Fibroblast of gingiva (primary cell): ENCODE results near the gene B9D2.
A peak's percentile ranks its signal among the peaks of the same experiment; 100 is the strongest.
"Not testable (repeated sequence)": the region's sequence is repeated elsewhere in the genome, so short reads cannot be mapped to it uniquely, and the experiment has no call there.

Experiments used
- DNase-seq: peaks from one replicate; pipeline ENCODE4 v3.0.0-alpha.2; 2011; ENCODE audit warnings: low read depth

The B9D2 gene

DNA sequence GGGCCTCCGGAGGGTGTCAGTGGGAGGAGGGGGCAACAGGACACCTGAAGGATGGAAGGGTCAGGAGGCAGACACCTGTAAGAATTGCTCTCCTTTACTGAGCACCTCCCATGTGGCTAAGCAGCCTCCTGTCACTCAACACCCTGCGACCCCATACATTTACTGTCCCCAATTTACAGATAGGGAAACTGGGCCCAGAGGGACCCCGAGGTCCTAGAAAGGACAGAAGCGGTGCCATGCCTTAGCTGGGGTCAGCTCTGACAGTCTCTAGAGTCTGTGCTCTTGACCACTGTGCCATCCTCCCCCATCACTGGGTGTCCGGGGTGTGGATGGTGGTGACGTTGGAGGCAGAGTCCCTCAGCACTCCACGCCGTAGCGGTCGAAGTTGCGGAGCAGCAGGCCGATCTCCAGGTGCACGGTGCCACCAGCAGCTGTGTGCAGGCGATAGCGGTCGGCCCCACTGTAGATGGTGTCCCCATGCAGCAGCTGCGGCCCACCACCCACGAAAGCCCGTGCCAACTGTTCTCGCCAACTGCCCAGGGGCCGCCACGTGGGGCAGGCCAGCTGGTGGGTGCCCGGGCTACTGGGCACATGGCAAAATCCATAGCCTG is 9.5 kb downstream of the B9D2 start:
- DNase-seq, result no peak

DNA sequence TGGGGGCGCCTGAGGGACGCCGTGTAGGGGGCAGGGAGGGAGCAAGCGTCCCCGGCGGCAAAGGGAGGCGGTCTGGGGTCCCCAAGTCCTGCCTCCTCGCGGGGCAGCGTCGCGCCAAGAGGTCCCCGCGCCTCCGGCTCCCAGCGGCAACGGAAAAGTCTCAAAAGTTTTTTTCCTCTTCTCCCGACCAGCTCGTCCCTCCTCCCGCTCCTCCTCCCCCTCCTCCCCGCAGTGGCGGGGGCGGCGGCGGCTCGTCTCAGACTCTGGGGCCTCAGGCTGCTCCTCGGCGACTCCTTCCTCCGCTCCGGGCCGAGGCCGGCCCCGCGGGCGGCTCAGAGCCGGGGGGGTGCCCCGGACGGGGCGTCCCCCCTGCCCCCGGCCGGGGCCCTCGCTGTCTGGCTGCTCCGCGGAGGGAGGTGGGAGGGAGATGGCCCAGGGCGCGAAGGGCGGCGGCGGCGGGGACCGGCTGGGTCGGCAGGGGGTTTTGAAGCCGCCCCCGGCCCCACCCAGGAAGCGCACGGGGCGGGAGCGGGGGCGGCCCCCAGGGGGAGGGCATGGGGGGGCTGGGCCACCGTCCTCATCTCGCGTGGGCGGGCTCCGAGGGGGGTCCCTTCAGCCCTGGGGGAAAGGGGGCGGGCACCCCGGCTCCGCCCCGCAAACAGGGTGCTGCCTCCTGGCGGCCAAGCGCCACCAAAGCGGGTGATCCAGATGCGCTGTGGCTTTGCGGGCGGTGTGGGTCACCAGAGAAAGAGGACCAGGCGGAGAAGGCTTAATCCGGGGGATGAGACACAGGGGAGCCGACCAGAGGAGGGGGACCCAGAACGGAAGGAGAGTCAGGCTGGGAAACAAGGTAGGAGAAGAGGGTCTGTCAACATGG is 10.2 kb downstream of the B9D2 start, which contains the start of gene TGFB1:
Gene TGFB1, minus strand, starts transcription at position 457 of the 877 bp plus-strand sequence. CDS start 878 bp downstream, outside the sequence.
- peak; percentile 93 for DNase-seq

DNA sequence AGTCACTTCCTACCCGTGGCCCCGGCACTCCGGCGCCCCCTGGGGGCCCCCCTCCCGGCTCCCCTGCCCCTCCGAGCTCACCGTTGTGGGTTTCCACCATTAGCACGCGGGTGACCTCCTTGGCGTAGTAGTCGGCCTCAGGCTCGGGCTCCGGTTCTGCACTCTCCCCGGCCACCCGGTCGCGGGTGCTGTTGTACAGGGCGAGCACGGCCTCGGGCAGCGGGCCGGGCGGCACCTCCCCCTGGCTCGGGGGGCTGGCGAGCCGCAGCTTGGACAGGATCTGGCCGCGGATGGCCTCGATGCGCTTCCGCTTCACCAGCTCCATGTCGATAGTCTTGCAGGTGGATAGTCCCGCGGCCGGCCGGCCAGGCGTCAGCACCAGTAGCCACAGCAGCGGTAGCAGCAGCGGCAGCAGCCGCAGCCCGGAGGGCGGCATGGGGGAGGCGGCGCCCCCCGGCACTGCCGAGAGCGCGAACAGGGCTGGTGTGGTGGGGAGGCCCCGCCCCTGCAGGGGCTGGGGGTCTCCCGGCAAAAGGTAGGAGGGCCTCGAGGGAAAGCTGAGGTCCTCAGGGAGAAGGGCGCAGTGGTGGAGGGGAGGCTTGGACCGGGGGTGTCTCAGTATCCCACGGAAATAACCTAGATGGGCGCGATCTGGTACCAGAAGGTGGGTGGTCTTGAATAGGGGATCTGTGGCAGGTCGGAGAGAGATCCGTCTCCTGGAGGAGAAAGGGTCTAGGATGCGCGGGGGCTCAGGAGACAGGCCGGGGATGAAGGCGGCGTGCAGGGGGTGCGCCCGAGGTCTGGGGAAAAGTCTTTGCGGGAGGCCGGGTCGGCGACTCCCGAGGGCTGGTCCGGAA is 11.1 kb downstream of the B9D2 start:
- DNase-seq, result peak; percentile 36

DNA sequence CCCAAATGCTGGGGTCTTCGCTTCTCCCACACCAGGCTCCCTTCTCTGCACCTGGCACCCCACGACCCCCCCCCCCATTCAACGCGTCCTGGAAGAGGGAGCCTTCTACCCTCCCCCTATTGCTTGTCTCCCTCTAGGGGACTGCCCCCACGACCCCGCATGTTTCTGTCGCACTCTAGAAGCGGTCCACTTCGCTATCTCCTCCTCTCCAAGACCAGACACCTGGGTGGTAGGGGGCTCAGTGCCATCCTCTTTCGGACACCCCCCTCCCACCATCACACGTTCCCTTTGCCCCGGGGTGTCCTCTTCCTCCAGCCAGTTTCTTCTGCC is 11.7 kb downstream of the B9D2 start:
- no peak for DNase-seq

DNA sequence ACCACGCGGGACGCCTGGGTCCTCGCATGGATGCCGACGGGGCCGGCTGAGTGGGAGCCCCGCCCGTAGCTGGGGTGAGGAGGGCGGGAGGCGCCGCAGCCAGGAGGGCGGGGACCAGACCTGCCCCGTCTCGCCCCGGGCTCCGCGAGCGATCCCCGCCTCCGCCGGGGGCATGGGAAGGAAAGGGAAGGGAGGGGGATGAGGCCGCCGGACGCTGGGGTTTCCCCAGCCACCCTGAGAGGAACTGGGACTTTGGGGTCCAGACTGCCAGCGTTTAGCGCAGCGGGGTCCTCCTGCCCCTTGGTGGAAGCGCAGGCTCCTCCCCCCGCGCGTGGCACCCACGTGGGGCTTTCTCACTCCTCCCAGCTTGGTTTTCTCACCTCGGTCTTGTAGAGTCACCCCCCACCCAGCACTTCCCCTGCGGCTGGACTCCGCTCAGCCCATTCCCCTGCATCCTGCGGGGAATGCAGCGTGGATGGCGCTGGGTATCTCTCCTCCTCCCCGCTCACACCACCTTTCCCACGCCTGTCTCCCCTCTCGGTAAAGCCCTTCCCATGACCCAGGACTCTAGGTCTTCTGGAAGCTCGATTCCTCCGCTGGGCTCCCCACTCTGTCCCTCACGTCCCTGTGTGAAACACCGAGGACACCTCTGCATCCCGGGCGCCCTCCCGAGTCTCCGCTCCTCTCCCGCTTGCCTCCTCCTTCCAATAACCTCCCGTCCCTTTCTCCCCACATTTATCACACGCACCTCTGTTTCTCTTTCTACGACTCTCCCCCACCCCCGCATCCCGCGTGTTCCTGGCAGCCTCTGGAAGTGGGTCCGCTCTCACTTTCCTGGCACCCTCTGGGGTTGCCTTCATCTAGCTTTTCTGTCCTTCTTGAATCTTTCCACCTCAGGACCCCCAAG is 12.4 kb downstream of the B9D2 start:
- DNase-seq, result no peak

DNA sequence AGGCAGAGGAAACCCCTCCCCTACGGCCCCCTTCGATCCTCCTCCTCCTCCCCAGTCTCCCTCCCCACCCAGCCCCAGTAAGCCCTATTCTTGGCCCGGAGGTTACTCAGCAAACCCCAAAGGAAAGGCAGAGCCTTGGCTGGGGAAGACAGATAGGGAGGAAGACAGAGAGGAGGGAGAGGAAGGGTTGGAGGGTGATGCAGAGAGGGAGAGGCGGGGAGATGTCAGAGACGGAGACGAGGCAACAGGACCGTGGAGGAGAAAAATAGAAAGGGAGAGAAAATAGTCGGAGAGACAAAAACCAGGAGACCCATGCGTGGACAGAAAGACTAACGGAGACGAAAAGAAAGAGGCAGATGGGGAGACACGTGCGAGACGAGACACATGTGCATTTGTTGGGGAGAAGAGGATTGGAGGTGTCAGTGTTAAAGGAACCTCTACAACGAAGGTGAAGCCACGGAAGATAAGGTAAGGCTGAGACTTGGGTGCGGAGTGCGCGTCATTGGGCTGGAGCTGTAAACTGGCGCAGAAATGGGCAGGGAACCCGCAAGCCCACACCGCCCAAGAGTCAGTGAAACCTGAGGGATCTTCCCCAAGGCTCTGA is 13.1 kb downstream of the B9D2 start:
- DNase-seq, result no peak

DNA sequence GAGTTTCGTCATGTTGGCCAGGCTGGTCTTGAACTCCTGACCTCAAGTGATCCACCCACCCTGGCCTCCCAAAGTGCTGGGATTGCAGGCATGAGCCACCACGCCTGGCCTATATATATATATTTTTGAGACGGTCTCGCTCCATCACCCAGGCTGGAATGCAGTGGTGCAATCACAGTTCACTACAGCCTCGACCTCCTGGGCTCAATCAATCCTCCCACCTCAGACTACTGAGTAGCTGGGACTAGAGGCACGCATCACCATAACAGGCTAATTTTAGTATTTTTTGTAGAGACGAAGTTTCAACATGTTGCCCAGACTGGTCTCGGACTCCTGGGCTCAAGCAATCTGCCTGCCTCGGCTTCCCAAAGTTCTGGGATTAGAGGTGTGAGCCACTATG is 17.0 kb downstream of the B9D2 start:
- not testable (repeated sequence) for DNase-seq

DNA sequence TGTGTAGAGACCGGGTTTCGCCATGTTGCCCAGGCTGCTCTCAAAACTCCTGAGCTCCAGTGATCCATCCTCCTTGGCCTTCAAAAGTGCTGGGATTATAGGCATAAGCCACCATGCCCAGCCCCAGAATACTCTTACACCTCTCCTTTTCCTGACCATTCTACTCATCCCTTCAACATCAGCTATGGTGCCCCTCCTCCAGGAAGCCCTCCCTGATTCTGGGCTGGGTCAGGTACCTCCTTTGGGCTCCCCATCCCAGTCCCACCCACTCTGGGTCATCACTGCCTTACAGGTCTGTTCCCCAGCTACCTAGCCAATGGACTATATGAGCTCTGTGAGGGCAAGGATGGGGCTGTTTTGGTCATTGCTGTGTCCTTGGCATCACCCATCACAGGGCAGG is 19.8 kb downstream of the B9D2 start:
- no peak for DNase-seq

DNA sequence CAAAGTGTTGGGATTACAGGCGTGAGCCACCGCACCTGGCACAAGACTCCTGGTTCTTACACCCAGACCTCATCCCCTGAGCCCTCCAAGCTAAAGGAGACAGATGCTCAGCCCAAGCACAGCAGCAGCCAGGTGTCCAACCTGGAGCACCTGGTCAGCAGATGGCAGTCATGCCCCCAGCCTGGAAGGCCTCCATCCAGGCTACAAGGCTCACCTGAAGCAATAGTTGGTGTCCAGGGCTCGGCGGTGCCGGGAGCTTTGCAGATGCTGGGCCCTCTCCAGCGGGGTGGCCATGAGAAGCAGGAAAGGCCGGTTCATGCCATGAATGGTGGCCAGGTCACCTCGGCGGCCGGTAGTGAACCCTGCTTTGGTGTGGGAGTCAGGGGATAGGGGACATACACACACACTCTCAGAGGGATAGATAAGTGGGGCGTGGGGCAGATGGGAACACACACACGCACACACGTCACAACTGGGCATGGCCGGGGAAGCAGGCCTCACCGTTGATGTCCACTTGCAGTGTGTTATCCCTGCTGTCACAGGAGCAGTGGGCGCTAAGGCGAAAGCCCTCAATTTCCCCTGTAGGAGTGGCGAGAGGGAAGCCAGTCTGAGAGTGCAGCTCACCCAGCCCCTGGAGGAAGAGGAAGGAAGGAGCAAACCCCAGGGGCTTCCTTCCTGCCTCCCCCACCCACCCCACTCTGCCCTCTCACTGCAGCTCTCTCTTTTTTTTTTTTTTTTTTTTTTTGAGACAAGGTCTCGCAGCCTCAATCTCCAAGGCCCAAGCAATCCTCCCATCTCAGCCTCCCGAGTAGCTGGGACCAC is 22.1 kb downstream of the B9D2 start:
- no peak for DNase-seq

DNA sequence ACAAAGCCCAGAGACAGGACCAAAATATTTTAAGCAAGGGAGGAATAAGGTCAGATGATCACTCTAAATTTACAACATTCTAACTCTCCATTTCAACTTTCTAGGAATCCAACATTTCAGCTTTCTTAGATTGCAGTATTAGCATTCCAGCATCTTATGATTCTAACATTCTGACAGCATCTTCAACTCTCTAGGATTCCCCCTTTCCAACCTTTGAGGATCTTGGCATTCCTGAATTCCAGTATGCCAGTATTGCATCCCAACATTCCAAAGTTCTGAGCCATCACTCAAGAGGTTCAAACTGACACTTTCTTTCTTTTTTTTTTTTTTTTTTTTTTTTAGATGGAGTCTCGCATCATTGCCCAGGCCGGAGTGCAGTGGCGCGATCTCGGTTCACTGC is 24.0 kb downstream of the B9D2 start:
- DNase-seq, result peak; percentile 26

DNA sequence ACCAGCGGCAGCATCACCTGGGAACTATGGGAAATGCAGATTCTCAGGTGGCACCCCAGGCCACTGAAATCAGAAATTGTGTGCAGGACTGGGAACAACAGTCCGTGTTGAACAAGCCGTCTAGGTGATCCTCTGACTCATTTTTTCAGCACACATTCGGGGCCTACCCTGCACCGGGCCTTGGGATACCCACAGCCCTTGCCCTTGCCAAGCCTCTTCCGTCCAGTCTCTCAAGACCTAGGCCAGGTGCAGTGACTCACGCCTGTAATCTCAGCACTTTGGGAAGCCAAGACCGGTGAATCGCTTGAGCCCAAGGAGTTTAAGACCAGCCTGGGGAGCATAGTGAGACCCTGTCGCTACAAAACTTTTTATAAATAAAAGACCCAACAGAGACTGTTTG is 28.5 kb downstream of the B9D2 start:
- DNase-seq, result no peak

DNA sequence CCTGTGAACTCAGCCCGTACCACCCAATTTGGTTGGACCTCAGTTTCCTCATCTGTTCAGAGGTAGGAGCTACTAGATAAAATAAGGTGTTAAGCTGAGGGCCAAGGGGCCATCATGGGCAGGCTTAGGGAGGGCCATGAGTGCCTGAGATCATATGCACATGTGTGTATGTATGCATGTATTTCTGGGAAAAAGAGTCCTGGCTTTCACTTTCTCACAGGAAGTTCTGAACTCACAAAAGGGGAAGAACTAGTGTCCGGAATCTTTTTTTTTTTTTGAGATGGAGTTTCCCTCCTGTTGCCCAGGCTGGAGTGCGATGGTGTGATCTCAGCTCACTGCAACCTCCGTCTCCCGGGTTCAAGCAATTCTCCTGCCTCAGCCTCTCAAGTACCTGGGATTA is 29.2 kb downstream of the B9D2 start:
- no peak for DNase-seq

DNA sequence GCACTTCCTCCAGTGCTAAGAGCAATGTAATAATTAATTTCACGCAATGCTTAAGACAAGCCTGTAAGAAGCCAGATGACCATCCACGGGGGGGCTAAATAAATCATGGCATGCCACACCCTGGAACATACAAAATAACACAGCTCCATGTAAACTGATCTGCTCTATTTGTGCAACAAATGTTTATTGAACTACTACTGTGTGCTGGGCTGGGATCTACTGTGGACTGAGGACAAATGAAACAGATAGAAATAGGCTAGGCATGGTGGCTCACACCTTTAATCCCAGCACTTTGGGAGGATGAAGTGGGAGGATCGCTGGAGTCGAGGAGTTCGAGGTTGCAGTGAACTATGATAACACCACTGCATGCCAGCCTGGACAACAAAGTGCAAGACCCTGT is 31.5 kb downstream of the B9D2 start:
- no peak for DNase-seq

DNA sequence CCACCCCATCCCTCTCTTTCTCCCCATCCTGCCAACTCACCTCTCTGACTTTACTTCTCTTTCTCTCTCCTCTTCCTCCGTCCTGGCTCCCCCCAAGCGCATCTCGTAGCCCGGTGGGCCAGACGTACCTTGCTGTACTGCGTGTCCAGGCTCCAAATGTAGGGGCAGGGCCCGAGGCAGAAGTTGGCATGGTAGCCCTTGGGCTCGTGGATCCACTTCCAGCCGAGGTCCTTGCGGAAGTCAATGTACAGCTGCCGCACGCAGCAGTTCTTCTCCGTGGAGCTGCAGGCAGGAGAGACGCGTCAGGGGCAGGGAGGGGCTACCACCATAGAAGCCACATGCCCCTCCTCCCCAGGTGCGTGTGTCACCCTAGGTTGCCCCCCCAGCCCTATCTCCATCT is 31.9 kb downstream of the B9D2 start:
- no peak for DNase-seq

DNA sequence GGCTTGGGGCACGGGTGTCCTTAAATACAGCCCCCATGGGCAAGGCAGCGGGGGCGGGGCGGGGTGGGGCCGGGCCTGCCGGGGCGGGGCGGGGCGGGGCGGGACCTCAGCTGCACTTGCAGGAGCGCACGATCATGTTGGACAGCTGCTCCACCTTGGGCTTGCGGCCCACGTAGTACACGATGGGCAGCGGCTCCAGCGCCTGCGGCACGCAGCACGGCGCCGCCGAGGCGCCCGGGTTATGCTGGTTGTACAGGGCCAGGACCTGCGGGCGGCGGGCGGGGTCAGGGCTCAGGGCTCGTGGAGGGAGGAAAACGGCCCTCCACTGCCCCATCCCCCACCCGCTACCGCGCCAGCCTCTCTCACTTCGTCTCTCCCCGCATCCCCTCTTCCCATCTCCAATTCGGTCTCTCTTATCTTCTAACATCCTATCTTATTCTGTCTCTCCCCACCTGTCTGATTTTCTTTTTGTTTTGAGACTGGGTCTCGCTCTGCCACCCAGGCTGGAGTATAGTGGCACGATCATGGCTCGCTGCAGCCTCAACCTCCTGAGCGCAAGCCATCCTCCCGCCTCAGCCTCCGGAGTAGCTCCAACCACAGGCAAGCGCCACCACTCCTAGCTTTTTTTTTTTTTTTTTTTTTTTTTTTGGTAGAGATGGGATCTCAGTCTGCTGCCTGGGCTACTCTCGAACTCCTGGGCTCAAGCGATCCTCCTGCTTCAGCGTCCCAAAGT is 32.8 kb downstream of the B9D2 start:
- no peak for DNase-seq

DNA sequence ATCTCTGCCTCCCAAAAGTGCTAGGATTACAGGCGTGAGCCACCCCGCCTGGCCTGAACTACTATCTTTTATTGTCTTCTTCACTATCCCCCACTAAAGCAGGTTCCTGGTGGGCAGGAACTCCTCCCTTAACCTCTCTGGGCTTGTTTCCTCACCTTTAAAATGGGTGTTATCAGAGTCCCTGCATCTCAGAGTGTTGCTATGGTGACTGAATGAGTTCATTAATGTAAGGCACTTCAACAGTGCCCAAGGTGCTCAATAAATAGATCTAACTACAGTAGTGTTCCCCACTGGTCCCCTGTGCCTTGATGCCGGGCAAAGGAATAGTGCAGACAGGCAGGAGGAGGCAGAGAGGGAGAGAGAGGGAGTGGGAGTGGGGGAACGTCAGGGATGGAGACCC is 33.5 kb downstream of the B9D2 start:
- DNase-seq, result no peak

DNA sequence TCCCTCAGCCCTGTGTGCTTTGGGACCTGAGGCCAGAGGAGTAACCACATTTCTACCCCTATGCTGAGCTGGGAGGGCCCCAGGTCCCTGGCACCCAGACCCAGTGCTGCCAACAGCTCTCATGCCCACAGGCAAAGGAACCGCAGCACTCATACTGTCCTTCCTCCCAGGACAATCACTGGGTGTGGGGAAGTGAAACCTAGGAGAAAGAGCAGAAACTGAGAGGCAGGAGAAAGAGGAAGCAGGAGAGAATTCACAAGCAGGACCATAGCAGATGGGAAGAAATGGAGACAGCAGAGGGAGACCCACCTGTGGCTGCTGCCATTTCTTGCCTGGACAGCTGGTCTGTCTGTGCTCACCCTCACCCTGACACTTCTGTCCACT is 35.1 kb downstream of the B9D2 start:
- no peak for DNase-seq

DNA sequence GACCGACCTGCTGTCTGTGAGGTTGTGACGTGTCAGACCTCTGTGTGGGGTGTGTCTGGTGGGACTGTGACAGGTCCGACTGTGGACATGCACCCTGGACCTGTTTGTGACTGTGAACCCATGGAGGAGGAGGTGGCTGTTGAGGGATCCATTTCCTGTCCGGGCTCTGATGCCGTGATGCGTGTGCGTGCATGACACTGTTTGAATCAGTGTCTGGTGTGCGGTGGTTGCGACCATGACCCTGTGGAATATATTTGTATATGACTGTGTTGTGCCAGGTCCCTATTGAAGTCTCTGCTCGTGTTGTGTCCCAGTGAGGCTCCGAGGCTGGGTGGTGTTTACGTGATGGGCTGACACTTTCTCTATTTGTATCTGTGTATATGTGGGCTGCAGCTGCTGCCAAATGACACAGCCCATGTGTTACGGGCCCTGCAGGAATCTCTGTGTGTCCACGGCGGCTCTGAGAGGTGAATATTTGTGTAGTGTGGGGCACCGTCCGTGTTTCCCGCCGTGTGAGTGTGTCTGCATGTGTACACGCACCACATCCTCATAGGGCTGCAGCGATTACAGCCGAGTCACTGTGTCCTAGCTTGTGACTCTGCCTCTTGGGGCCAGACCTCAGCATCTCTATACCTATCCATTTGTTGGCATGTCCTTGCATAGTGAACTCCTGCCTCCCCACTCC is 35.6 kb downstream of the B9D2 start:
- DNase-seq, result no peak

DNA sequence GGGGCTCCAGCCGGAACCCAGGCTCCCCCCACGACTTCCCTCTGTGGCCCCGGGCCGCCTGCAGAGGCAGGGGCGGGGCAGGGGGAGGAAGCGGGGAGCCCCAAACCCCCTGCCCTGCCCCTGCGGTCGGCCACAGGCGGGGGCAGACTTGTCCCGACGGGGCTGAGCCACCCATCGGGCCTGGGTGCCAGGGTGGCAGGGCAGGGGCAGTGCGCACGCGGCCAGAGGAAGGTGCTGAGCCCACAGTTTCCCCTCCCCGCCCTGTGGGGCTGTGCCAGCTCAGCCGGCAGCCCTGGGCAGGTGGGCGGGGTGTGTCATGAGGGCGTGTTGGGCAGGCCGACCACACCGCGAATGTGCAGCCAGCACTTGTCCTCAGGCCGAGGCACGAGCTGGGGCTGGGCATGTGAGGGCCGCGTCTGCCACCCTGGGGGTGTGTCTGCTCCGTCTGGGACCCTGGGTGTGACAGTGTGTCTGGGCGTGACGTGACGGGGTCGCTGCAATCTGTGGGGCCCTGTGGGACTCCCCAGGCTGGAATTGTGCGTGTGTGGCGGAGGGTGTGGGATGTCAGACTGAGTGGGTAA is 36.3 kb downstream of the B9D2 start:
- DNase-seq, result no peak
